ENCODE results near the gene ADPRHL1. TPM values are rescaled to one million over a fixed set of nuclear protein-coding genes. Genes with fewer than 3 reads are reported as not detected.
A peak's percentile ranks its signal among the peaks of the same experiment; 100 is the strongest.

ADPRHL1 gene
- total RNA-seq, 1 experiment from 2014 or later: 2.7 TPM

GRCh38 chr13:113491982-113492381 lies 38.7 kb upstream of the ADPRHL1 start:
- Histone ChIP-seq H3K27me3 (ENCODE audit: insufficient read depth, low read length) (no peaks in the 10 kb centered on the region), H3K4ac (ENCODE audit: low read depth, low read length) (no peak overlapping the region), H3K79me2 (ENCODE audit: insufficient read depth, low read length) (peaks cover 26% of the 10 kb centered on the region; the same call in 1 of the 2 replicates), H4K8ac (replicated peaks; ENCODE audit: insufficient read length, low read depth, low read length) (no peak overlapping the region), H3K9ac (ENCODE audit: extremely low read depth, insufficient read length, low read length) (no peak overlapping the region), H2AK5ac (ENCODE audit: insufficient read length, low read length) (no peak overlapping the region), H3K79me1 (ENCODE audit: insufficient read depth, low read depth, low read length, poor library complexity, severe bottlenecking) (no peaks in the 10 kb centered on the region), H2BK120ac (ENCODE audit: low read depth, low read length, poor library complexity, severe bottlenecking) (no peak overlapping the region), H4K91ac (ENCODE audit: insufficient read length, low read depth, low read length) (no peak overlapping the region), H3K9me3 (ENCODE audit: control insufficient read depth, low read depth, low read length) (no peaks in the 10 kb centered on the region), H3K27ac (ENCODE audit: insufficient read length, low read depth, low read length) (no peak overlapping the region), H2BK20ac (ENCODE audit: low read depth, low read length, poor library complexity, severe bottlenecking) (no peak overlapping the region), H2AFZ (ENCODE audit: low read length) (no peak overlapping the region), H3K23me2 (ENCODE audit: insufficient read length, low read depth, low read length, poor library complexity, severe bottlenecking) (peaks cover 23% of the 10 kb centered on the region), H3K23ac (ENCODE audit: insufficient read length, low read depth, low read length) (no peak overlapping the region), H2BK5ac (ENCODE audit: insufficient read length, low read length) (no peak overlapping the region), H3T11ph (ENCODE audit: low read length) (no peak overlapping the region), H3K18ac (ENCODE audit: insufficient read length, low read depth, low read length) (no peak overlapping the region), H4K20me1 (ENCODE audit: control insufficient read depth, insufficient read depth, insufficient read length) (no peaks in the 10 kb centered on the region), H2BK12ac (ENCODE audit: insufficient read length, low read depth, low read length) (no peak overlapping the region), H3K4me1 (ENCODE audit: insufficient read depth, low read length) (peaks cover 6% of the 10 kb centered on the region; the same call in 1 of the 2 replicates), H3K4me2 (ENCODE audit: insufficient read depth, insufficient read length, low read length) (peak overlapping the region; percentile 66), H4K5ac (ENCODE audit: insufficient read length, low read depth, low read length) (no peak overlapping the region), H3K14ac (ENCODE audit: insufficient read depth, low read length) (no peak overlapping the region), H3K56ac (ENCODE audit: insufficient read length, low read depth, low read length) (no peak overlapping the region), H2BK15ac (ENCODE audit: low read depth, low read length) (no peak overlapping the region)
- no peak for DNase-seq
- peak overlapping the region; percentile 89 to 90 for H3K4me3 Mint-ChIP-seq
- H3K9me3 Mint-ChIP-seq: peaks cover 0 to 2% of the 10 kb centered on the region in 2 experiments; a peak in 3 of 5 replicates
- H3K36me3 Mint-ChIP-seq (ENCODE audit: insufficient read depth in 1 of 3, low read depth in 3 of 3): peaks cover 8 to 35% (median 32%) of the 10 kb centered on the region in 3 experiments; a peak in 6 of 7 replicates
- no peaks in the 10 kb centered on the region for H3K27me3 Mint-ChIP-seq (ENCODE audit: low read depth)
- TF ChIP-seq, protein P1, sequence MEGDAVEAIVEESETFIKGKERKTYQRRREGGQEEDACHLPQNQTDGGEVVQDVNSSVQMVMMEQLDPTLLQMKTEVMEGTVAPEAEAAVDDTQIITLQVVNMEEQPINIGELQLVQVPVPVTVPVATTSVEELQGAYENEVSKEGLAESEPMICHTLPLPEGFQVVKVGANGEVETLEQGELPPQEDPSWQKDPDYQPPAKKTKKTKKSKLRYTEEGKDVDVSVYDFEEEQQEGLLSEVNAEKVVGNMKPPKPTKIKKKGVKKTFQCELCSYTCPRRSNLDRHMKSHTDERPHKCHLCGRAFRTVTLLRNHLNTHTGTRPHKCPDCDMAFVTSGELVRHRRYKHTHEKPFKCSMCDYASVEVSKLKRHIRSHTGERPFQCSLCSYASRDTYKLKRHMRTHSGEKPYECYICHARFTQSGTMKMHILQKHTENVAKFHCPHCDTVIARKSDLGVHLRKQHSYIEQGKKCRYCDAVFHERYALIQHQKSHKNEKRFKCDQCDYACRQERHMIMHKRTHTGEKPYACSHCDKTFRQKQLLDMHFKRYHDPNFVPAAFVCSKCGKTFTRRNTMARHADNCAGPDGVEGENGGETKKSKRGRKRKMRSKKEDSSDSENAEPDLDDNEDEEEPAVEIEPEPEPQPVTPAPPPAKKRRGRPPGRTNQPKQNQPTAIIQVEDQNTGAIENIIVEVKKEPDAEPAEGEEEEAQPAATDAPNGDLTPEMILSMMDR (conservative IDR thresholded peaks at IDR 0.05): no peak
- H3K27ac Mint-ChIP-seq: no peak overlapping the region; a peak in 1 of 7 replicates
- no CpG with 5 or more reads among the region's 9 CpGs for WGBS (ENCODE audit: extremely low coverage, insufficient read length, low lambda C conversion rate)
- H3K4me1 Mint-ChIP-seq: peaks cover 68 to 72% of the 10 kb centered on the region in 2 experiments
